Skin epidermis (tissue), 12 donors: ENCODE results near the gene PLPP3.

Experiments used
- H3K27ac ChIP-seq, 21 experiments: fragments of 200-600 bp; sonication (generic) in 11 of 21; one replicate each; pipeline ENCODE4 v1.5.0; 2020; ENCODE audit warnings: mild to moderate bottlenecking in 3 of 21, inconsistent platforms in 2 of 21, moderate library complexity in 2 of 21
- H3K4me3 ChIP-seq, 7 experiments: fragments of 200-600 bp; sonication (generic) in 2 of 7; one replicate each; pipeline ENCODE4 v1.5.0; 2020; ENCODE audit warnings: inconsistent platforms in 2 of 7, mild to moderate bottlenecking in 2 of 7, moderate library complexity in 1 of 7

PLPP3 gene

DNA sequence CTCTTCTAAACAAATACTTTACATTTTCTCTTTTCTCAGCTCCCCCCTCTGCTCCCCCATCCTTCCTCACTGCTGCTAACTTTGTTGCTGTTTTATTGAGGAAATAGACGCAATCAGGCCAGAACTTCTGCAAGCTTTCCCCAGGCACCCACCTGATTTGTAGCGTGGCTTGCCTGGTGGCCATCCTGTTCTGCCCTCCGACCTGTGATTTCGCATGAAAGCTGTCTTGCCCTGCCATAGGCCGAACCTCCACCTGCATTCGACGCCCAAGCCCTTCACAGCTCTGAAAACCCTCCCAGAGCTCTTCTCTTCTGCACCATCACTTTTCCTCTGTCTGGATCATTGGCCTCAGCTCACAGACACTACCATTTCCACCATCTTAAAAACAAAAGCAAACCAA, 100.6 kb downstream of the PLPP3 start:
- Histone ChIP-seq H3K27ac (no peak overlapping the region), H3K4me3 (no peak overlapping the region)

- peak overlapping the region; percentile 32 to 51 (median 42) for H3K4me3 ChIP-seq
- H3K27ac ChIP-seq: peak overlapping the region in 19 of 21 experiments; percentile 45 to 88 (median 76)
These were observed 101.9 kb downstream of the PLPP3 start for GRCh38 chr1:56477164-56478111.

GRCh38 chr1:56473582-56474270, 105.6 kb downstream of the PLPP3 start:
- no peak overlapping the region for H3K4me3 ChIP-seq
- no peak overlapping the region for H3K27ac ChIP-seq

GRCh38 chr1:56472860-56473259, 106.5 kb downstream of the PLPP3 start:
- no peak overlapping the region for H3K27ac ChIP-seq

GRCh38 chr1:56469640-56470371, 109.6 kb downstream of the PLPP3 start:
- no peak overlapping the region for H3K27ac ChIP-seq
- no peak overlapping the region for H3K4me3 ChIP-seq

More at GRCh38 chr1:56472860-56473259, 106.5 kb downstream of the PLPP3 start:
- H3K4me3 ChIP-seq: no peak overlapping the region

DNA sequence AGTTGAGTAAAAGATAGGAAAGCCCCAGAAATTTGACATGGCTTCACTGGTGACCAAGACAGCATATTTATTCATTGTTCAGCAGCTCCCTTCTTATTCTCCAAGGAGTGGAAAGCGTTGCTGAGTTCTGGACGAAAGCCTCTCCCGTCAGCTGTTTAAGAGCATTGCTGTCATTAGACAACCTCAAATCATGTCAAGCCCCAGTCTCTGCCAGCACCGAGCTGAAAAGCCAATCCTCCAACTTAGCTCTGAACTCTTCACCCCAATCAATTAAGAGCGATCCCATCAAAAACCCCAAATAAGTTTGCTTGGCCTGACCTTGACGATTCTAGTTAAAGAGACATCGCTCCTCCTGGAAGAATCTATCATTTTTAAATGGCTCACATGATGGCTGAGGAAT, 110.8 kb downstream of the PLPP3 start:
- no peak overlapping the region for H3K27ac ChIP-seq

GRCh38 chr1:56466538-56466937, 112.8 kb downstream of the PLPP3 start:
- no peak overlapping the region for H3K27ac ChIP-seq
- H3K4me3 ChIP-seq: no peak overlapping the region

More for the DNA sequence above, 110.8 kb downstream of the PLPP3 start:
- H3K4me3 ChIP-seq: no peak overlapping the region

- Histone ChIP-seq H3K27ac (no peak overlapping the region), H3K4me3 (no peak overlapping the region)
These were observed 115.1 kb downstream of the PLPP3 start for GRCh38 chr1:56464294-56464693.

DNA sequence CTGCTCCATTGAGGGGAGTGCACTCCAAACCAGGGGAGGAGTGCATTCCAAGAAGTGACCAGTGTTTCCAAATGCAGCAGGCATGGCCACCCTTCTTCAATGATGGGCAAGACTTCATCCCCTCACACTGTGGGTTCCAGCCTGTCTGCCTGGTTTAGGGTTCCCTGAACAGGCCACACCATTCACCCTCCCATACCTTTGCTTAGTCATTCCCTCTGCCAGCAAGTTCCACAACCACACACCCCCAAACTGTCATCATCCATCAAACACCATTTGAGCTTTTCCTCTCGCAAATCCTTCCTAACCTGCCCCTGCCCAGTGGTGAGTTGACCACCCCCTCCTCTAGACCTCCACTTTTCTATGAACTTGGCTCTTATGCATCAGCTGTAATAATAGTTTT, 116.0 kb downstream of the PLPP3 start:
- Histone ChIP-seq H3K4me3 (no peak overlapping the region), H3K27ac (no peak overlapping the region)

DNA sequence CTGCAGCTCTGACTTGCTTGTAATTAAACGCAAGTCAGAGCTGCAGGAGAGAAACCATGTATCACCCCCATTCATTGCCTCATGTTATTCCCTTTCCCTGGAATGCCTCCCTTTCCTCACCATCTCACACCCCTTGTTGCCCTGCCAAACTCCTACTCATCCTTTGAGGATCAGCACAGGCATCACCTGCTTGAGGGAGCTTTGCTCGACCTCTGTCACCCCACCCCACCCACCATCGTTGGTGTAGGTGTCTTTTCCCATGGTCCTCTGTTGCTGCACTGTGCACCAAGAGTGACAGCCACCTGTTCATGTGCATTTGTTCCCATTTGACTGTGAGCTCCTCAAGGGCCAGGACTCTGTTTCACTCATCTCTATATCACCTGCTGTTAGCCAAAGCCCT, 117.2 kb downstream of the PLPP3 start:
- Histone ChIP-seq H3K27ac (no peak overlapping the region), H3K4me3 (no peak overlapping the region)

GRCh38 chr1:56461158-56462127, 117.9 kb downstream of the PLPP3 start:
- Histone ChIP-seq H3K27ac (no peak overlapping the region), H3K4me3 (no peak overlapping the region)

DNA sequence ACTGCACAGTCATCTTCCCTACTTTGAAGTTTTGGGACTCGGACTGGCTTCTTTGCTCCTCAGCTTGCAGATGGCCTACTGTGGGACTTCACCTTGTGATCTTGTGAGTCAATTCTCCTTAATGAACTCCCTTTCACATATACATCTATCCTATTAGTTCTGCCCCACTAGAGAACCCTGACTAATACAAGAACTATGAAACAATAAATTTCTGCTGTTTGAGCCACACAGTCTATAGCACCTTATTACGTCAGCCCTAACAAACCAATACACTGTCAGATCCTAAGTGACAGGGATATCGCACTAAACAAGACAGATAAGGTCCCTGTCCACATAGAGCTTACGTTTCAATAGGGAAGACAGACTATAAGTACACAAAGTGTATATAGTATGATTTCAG, 120.1 kb downstream of the PLPP3 start:
- no peak overlapping the region for H3K4me3 ChIP-seq
- no peak overlapping the region for H3K27ac ChIP-seq

DNA sequence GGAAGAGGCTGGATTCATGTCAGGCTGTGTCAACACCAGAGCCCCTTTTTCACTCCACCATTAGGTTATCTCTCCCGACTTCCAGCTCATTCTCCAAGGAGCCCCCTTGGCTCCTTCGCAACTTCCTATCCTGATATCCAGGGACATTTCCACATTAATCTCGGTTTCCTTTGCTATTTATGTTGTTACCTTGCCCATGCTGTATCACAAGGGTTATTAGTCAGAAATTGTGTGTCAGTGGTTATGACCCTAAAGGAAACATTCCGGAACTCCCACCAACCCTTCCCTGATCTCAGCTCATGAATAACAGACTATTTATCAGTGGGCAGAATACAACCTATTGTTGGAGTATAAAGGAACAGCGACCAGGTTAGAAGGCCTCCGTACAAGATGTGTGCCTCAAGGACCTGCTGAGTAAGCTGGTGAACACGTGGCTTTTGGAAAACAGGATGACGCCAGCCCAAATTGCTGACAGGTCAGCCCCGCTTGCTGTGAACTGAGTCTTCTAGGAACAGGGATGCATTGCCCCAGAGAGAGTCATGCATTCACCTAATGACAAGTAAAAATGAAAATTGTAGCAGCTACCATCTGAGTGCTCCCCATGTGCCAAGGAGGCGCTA, 121.5 kb downstream of the PLPP3 start:
- H3K4me3 ChIP-seq: no peak overlapping the region
- no peak overlapping the region for H3K27ac ChIP-seq

GRCh38 chr1:56456435-56457101, 122.8 kb downstream of the PLPP3 start:
- Histone ChIP-seq H3K4me3 (no peak overlapping the region), H3K27ac (no peak overlapping the region)

DNA sequence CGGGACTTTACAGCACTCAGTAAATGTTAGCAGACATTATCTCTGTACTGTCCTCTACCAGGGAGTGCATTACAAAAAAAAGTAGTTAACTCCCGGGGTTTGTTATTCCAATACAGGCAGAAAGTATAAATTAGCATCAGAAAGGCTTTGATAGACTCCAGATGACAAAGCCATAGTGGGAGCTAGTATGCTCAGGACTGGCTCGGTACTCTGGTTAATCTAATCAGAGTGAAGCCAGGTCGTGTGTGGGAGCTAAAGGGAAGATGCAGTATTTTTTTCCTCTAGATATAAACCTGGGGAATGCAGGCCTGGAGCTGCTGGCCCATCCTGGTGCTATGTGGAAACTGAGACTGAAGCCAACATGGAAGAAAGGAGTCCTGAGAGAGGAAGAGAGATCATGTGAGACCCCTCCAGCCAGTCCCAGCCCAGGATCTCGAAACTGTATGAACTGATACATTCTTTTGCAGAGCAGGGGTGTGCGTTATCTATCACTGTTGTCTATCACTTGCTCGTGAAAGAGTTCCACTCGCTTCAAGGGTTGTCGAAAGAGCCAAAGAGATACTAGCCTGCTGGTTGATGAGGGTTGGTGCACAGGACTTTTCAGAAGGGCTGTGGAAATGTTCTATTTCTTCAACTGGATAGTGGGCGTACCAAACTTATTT, 125.8 kb downstream of the PLPP3 start:
- H3K4me3 ChIP-seq: no peak overlapping the region
- H3K27ac ChIP-seq: no peak overlapping the region

DNA sequence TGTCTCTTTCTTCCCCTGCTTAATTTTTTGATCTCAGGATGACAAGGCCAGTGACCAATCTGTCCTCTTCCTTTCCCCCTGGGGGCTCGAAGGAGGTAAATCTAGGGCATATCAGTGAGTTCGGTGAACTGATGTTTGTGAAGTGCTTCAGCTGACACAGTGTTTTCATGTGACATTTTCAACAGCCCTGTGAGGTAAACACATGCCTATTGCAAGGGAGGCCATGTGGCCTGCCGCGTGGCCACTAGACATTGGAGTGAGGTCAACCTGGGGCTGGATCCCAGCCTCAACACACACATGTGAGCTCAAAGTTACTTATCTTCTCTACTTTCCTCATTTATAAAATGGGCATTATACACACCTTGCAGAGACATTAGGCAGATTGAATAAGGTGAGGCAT, 126.3 kb downstream of the PLPP3 start:
- Histone ChIP-seq H3K27ac (peak overlapping the region in 2 of 21 experiments; percentile 32 to 39), H3K4me3 (no peak overlapping the region)
